ENCODE results near the gene BCAP31.
"Not testable (repeated sequence)": the region's sequence is repeated elsewhere in the genome, so short reads cannot be mapped to it uniquely, and the experiment has no call there.

BCAP31 gene

DNA sequence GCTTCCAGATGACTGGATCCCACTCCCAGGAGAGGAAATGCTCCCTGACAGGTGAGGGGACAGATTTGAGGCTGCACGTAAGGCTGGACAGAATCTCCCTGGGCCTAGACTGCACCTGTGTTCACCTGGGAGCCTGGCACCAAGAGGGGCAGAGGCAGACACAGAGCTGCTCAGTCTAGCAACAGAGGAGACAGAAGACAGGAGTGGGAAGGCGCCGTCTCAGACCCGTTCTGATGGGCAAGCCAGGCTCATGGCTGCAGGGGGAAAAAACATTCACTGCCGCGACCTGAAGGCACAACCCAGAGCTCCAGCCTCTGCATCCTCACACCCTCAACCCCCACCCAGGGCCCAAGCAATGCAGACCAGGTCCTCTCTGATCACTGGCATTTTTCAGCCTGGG is 16.8 kb downstream of the BCAP31 start:
- DNase-seq = no peak

DNA sequence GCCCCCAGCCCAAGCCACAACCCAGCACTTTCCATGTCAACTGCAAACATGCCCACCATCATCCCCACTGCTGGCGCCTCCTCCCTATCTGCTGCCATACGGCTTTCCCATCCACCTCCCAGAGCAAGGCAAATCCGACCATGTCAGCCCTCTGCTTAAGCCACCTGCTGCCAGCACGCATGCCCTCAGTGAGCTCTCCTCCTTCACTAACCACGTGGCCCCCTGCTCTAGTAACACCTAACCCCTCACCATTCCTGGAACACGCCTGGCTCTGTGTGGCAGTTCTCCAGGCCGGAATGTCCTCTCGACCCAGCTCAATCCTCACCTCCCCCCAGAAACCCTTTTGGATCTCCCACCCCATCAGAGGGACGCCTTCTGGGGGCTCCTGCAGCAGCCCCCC is 17.4 kb downstream of the BCAP31 start:
- DNase-seq = no peak

DNA sequence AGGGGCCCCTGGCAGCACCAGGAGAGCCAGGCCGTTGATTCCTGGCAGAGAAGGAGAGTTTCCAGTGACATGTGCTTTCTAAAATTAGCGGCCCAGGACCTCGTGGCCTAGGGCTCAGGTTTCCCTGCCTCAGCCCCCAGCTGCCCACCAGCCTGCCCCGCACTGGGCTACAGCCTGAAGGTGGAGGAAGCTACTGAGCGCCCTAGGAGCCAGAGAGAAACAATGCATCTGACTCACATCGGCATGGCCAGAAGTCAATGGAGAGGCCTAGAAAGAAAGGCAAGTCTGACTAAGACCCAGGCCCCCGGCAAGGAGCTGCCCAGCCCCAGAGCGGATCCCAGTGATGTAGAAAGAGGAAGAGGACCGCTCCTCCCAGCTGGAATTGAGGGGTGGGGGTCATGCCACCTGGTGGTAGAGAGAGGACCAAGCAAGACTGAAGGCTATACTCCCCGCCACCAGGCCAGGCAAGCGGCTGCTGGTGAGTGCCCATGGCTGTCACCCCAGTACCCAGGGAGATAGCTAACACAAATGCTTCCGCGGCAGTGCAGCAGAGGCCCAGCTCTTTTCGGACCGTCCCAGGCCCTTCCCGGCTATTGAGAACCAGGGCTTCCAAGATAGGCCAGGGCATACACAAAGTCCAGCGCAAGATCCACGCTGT is 18.7 kb downstream of the BCAP31 start:
- DNase-seq = not testable (repeated sequence)

GRCh38 chrX:153704631-153705402 is 19.4 kb downstream of the BCAP31 start:
- not testable (repeated sequence) for DNase-seq

GRCh38 chrX:153704021-153704526 is 20.1 kb downstream of the BCAP31 start:
- DNase-seq = no peak

GRCh38 chrX:153703036-153703370 is 21.2 kb downstream of the BCAP31 start:
- DNase-seq = no peak

- no peak for DNase-seq
Measured at GRCh38 chrX:153702336-153703035, 21.7 kb downstream of the BCAP31 start.

GRCh38 chrX:153701706-153702105 is 22.5 kb downstream of the BCAP31 start:
- no peak for DNase-seq

DNA sequence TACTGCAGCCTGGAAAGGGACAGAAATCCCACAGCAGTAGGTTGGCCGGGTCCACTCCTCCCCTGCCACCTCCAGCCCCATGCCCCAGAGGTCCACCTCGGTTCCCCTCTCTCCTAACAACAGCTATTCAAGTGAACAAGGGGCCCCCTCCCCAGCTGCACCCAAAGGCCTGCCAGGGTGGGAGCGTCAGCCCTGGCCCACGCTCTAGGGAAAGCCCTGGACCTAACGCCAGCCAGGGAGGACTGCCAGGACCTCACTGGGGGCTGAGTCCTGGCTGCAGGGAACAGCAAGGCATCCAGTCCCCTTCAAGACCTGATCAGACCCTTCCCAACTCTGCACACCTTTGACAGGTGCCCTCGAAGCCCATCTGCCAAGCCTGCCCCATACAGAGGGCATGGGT is 23.2 kb downstream of the BCAP31 start:
- DNase-seq = no peak

- DNase-seq = no peak
Measured at GRCh38 chrX:153700376-153700945, 23.7 kb downstream of the BCAP31 start.

- DNase-seq = not testable (repeated sequence)
Measured at GRCh38 chrX:153699784-153700371, 24.3 kb downstream of the BCAP31 start.

DNA sequence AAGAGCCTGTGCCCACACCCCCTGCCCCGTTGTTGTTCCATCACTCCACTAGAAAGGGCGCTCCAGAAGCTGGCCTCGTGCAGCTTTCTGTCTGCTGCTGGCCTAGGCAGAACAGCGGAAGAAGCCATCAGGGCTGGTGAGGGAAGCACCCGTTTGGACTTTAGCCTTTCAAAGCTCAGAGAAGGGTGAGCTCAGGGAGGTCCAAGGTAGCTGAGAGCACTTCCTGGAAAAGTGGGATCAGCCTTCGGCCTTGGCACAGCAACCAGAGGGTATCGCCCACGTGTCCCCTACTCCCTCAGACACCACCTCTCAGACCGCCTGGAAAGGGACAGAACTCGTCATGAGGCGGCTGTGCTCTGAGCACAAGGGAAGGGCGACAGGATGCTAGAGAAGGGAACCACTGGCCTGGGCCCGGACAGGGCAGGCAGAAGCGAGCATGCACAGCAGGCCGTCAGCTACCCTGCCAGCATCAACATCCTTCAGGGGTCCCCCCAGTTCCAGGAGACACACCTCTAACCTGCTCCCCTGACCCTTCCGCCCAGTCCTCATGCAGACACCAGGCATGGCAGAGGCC is 24.9 kb downstream of the BCAP31 start:
- not testable (repeated sequence) for DNase-seq

DNA sequence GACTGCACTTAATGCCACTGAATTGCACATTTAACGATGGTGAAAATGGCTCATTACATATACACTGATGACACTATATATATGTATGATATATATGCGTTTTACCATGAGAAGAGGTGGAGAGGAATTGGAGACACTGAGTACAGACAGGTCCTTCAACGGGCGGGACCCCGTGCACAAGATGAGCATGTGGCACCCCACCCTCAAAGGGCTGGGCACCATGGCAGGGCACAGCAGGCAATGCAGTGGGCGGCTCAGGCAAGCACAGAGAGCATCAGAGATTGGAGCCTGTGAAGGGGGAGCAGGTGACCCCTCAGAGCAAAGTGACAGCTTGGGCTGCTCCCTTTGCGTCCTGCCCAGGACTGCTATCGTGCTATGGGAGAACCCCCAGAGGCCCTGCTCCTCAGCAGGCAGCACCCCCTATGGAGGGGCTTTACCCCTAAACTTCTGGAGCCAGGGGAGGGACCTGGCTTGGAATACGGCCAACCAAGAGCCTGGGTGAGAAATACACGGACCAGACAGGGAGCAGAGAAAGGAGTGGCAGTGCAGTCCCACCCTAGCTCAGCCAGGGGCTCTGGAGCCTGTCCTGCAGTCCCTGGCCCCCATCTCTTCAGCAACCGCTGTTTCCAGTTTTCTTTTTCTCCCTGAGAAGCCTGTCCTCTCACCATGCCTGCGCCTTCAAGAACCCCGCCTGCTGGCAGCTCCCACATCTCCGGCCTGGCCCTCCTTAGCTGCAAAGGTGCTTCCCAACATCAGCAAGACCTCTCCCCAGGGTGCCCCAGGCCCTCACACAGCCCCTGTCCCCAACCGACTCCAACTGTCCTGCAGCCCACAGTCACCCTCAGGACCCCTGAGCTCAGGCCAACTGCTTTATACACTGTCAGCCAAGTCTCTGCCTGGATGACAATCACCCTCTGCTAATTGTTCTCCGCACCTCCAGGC is 26.0 kb downstream of the BCAP31 start:
- DNase-seq = no peak

DNA sequence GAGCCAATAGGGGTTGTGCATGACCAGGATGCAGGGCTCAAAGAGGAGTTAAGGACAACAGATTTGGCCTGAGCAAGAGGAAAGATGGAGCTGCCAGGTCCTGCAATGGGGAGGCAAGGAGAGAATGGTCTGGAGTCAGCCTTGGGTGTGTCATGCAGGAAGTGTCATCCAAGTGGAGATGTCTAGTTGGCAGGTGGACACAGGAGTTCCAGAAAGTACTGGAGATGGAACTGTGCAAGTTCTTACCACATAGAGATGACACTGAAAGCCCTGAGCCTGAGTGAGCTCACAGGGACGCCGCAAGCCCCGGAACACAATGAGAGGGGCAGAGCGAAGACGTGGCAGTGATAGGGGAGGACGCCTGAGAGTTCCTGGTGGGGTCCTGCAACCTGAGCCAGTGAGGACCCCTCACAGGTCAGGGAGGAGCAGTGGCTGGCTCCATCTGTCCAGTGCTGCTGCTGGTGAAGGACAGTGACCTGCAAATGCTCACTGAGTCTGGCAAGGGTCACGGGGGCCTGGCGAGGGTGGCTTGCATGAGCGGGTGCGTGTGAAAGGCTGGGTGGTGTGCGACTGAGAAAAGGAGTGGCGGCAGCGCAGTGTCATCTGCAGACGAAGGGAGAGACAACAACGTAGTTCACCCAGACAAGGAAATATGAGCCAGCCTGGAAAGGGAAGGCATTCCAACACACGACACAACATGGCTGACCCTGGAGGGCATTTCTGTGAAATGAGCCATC is 27.0 kb downstream of the BCAP31 start:
- not testable (repeated sequence) for DNase-seq

- DNase-seq = not testable (repeated sequence)
Measured at GRCh38 chrX:153696538-153696937, 27.6 kb downstream of the BCAP31 start.

DNA sequence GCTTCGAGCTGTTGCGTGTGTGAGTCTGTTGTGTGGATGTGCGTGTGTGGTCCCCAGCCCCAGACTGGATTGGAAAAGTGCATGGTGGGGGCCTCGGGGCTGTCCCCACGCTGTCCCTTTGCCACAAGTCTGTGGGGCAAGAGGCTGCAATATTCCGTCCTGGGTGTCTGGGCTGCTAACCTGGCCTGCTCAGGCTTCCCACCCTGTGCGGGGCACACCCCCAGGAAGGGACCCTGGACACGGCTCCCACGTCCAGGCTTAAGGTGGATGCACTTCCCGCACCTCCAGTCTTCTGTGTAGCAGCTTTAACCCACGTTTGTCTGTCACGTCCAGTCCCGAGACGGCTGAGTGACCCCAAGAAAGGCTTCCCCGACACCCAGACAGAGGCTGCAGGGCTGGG is 28.1 kb downstream of the BCAP31 start:
- DNase-seq = no peak

- no peak for DNase-seq
Measured at GRCh38 chrX:153694687-153695270, 29.4 kb downstream of the BCAP31 start.

DNA sequence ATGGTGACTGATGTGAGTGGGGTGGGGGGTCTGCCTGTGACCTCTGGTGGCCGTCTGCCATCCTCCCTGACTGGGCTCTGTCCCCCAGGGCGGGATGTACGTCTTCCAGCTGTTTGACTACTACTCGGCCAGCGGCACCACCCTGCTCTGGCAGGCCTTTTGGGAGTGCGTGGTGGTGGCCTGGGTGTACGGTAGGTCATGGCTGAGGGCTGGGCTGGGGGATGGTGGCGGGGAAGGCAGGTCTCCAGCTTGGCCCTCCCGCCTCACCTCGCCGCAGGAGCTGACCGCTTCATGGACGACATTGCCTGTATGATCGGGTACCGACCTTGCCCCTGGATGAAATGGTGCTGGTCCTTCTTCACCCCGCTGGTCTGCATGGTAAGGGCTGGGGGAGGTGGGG is 29.9 kb downstream of the BCAP31 start:
- not testable (repeated sequence) for DNase-seq

GRCh38 chrX:153693216-153694086 is 30.7 kb downstream of the BCAP31 start:
- no peak for DNase-seq

Data from NCI-H1694 treated with DMSO at 0.1 percent for 48 hours (cell line).